UCSD-AML1 (cell line): Measurements from ENCODE around the gene RUNDC3A.
"Not testable (repeated sequence)": the region's sequence is repeated elsewhere in the genome, so short reads cannot be mapped to it uniquely, and the experiment has no call there.

Source experiments
- DNase-seq: peaks from one replicate; lab custom pipeline; 2025; ENCODE audit not compliant: unreplicated experiment; lab: John Stamatoyannopoulos, UW

The RUNDC3A gene

DNA sequence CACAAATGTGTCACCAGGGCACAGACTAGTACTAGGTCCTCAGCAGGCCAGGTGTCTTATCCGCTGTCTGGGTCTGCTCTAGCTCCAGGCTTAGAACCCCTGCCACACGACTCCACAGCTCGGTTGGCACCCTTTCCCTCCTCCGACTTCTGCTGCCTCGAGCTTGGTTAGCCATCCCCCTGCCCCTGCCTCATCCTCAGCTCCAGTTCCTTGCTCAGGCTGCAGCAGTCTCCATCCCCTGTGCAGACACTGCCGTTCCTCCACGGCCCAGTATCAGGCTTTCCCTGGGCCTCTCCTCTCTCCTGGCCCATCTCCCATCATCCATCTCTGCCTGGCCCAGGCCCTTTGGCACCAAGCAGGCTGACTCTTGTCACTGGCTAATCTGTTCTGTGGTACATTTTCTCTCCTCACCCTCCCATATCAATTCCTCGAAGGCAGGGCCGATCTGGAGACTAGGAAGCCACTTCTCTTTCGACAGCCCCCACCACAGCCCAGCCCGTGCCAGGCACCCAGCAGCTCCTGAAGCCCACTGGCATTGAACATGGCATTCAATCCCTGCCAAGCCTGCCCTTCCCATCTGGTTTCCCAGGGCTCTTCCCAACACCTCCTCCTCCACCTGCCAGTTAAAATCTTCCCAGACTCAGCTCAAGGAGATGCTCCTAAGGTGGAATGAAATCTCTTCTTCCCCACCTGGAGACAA is 35.3 kb downstream of the RUNDC3A start:
- DNase-seq = no peak

GRCh38 chr17:44344939-44345453 is 36.6 kb downstream of the RUNDC3A start, which contains the start of gene GRN:
Gene GRN (plus strand): TSS chr17:44345302. CDS start chr17:44349165, 3,863 bp downstream.
- peak; percentile 90 for DNase-seq

DNA sequence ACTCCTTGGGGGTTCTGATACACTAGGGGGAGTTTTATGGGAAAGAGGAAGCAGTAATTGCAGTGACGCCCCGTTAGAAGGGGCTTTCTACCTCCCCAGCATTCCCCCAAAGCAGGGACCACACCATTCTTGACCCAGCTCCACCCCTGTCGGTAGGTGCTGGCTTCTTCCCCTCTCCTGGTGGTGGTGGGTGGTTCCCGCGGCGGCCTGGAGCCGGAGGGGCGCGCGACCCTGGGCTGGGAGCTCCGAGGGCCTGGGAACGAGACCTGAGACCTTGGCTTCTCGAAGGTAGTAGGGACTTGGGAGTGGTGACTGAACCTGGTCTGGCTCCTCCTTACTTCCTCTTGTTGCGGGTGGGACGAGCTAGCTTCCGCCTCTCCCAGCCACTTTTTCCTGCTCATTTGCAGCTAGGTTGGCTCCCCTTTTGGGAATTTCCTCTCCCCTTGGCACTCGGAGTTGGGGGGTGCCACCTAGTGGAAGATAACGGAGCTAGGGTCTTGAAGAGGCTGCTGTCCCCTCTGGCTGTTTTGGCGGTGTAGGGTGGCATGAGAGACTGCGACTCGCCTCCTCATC is 37.1 kb downstream of the RUNDC3A start:
- DNase-seq = peak; percentile 62

DNA sequence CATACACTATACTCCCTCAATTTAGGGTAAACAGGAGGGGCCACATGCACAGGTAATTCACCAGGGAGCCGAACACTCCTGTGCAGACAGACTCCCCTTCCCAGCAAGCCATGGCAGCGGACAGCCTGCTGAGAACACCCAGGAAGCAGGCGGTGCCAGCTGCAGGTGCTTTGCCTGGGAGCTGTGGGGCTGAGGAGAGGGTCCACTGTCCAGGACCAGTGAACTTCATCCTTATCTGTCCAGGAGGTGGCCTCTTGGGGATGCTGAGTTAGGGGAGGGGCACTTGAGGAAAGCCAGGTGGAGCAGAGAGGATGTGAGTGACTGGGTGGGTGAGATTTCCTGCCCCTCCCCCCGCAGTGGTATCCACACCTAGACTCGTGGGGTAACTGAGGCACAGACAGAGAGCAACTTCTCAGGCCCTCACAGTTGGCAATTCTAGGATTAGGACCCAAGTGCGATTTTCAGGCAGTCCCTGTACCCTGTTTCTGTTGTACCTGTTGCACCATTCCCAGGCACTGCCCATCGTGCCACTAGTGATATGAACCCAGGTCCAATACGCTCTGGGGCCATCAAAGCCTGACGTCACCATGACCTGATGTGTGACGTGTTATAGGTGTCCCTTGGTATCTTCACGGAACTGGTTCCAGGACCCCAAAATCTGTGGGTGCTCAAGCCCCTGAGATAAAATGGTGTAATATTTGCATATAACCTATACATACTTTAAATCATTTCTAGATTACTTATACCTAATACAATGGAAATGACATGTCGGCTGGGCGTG is 37.9 kb downstream of the RUNDC3A start:
- DNase-seq = no peak

DNA sequence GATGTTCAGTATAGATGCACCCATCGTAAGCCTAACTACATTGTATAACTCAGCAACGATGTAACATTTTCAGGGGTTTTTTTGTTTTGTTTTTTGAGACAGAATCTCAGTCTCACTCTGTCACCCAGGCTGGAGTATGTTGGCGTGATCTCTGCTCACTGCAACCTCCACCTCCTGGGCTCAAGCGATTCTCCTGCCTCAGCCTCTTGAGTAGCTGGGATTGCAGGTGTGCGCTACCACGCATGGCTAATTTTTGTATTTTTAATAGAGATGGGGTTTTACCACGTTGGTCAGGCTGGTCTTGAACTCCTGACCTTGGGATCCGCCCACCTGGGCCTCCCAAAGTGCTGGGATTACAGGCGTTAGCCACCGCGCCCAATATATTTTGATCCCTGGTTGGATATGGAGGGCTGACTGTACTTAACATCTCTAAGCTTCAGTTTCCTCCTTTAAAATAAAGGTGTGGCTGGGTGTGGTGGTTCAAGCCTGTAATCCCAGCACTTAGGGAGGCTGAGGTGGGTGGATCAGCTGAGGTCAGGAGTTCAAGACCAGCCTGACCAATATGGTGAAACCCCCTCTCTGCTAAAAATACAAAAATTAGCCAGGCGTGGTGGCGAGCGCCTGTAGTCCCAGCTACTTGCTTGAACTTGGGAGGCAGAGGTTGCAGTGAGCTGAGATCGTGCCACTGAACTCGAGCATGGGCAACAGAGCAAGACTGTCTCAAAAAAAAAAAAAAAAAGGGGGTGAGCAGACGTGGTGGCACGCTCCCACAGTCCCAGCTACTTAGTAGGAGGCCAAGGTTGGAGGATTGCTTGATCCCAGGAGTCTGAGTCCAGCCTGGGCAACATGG is 39.0 kb downstream of the RUNDC3A start:
- DNase-seq = not testable (repeated sequence)

DNA sequence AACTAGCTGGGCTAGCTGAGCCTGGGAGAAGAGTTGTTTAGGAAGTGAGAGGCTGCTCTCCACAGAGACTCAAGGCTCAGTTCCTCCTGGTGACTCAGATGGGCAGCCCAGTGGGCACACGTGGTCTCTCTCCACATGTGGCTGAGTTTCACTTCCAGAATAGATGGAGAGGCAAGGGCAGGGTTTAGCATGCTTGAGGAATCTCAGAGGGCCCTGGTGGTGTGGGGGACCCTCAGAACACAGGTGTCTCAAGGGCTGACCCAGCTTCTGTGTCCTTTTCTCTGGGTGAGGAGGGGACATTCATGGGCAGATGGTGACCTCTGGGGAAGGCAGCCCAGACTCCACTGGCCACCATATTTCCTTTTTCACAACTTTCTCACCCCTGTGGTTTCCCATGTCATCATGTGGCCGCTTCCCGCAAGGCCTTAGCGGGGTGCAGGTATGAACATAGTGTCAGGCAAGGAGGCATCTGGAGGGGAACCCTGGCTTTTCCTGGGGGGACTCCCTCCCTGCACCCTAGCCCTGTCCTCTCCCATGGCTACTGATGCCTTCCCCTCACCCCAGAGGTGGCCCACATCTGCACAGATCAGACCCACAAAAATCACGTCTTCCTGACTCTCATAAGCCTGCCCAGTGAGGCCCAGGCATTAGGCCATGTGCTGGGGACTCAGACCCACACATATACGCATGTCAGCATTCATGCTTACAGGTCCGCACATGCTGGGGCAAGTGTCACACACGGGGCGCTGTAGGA is 40.0 kb downstream of the RUNDC3A start:
- peak; percentile 30 for DNase-seq

GRCh38 chr17:44348988-44349364 is 40.6 kb downstream of the RUNDC3A start:
- DNase-seq = no peak

- DNase-seq = no peak
These were observed 41.2 kb downstream of the RUNDC3A start for GRCh38 chr17:44349553-44350070.

- DNase-seq = peak; percentile 70
These were observed 42.4 kb downstream of the RUNDC3A start for GRCh38 chr17:44350733-44351226.

DNA sequence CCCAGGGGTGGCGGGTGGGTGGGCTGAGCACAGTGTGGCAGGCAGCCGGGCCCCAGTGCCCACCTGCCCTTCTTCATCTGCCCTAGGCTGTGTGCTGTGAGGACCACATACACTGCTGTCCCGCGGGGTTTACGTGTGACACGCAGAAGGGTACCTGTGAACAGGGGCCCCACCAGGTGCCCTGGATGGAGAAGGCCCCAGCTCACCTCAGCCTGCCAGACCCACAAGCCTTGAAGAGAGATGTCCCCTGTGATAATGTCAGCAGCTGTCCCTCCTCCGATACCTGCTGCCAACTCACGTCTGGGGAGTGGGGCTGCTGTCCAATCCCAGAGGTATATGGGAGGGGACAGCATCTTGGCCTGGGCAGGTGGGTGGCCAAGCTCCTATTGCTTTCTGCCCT is 43.1 kb downstream of the RUNDC3A start:
- DNase-seq = no peak

DNA sequence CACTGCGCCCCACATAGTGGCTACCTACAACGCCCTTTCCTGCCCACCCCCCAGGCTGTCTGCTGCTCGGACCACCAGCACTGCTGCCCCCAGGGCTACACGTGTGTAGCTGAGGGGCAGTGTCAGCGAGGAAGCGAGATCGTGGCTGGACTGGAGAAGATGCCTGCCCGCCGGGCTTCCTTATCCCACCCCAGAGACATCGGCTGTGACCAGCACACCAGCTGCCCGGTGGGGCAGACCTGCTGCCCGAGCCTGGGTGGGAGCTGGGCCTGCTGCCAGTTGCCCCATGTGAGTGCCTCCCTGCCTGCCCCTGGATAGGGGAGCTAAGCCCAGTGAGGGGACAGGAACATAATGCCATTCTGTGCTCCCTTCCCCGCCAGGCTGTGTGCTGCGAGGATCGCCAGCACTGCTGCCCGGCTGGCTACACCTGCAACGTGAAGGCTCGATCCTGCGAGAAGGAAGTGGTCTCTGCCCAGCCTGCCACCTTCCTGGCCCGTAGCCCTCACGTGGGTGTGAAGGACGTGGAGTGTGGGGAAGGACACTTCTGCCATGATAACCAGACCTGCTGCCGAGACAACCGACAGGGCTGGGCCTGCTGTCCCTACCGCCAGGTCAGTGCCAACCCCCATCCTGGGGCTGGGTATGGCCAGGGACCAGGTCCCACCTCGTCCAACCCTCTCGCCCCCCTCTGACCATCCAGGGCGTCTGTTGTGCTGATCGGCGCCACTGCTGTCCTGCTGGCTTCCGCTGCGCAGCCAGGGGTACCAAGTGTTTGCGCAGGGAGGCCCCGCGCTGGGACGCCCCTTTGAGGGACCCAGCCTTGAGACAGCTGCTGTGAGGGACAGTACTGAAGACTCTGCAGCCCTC is 43.8 kb downstream of the RUNDC3A start:
- DNase-seq = no peak

- no peak for DNase-seq
These were observed 44.6 kb downstream of the RUNDC3A start for GRCh38 chr17:44352828-44353671.

DNA sequence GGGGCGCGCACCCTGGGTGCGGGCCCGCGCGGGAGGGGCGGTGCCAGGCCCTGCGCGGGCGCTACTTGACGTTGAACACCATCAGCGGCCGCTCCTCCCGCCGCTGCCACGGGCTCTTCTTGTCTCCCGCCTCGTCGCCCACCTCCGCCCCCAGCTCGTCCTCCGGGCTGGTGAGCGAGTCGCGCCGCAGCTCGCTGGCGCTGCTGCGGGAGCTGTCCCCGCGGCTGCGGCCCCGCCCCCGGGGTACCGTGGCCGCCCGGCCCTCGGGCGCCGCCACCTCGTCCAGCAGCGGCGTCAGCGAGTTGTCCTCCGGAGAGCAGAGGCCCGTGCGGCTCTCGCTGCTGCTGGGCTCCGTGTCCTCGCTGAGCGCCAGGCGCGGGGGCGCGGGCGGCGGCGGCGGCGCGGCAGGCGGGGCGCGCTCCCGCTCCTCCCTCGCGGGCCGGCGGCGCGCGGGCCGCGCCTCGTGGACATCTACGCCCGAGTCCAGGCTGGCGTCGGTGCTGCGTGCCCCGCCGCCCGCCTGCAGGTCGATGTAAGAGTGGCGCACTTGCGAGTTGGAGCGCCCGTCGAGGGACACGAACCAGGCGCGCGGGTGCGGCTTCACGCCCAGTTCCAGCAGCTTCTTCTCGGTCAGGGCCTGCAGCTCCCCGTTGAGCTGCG is 45.4 kb downstream of the RUNDC3A start:
- DNase-seq = no peak

GRCh38 chr17:44354582-44355561 is 46.5 kb downstream of the RUNDC3A start:
- DNase-seq = no peak

- DNase-seq = no peak
These were observed 47.3 kb downstream of the RUNDC3A start for GRCh38 chr17:44355642-44356099.

DNA sequence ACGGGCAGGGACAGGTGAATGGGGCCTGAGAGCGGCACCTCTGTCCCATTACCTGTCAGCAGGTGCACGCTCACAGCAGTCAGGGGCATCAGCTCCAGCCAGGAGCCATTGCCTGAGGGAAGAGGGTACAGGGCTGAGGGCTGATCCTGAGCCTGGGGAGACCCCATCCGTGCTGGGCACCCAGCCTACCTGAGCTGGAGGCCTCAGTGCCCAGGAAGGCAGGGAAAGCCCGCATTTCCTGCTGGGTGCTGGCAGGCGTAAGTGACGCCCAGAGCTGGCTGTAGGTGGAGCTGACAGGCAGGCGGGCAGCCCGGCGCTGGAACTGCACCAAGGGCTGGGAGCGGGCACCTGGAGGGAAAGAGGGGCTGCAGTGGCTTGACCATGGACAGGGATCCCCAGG is 47.8 kb downstream of the RUNDC3A start:
- DNase-seq = no peak
